Thyroid gland (tissue), 4 donors: ENCODE data around the gene TROAP.

Experiments used
- CTCF ChIP-seq, 6 experiments: fragments of 200-600 bp in 3 of 6; fragments of 450-650 bp in 3 of 6; sonication (generic) in 3 of 6; IDR thresholded peaks; one replicate each; pipeline ENCODE4 v1.5.1; 2016 to 2019; ENCODE audit warnings: antibody characterized with exemption in 6 of 6, mild to moderate bottlenecking in 2 of 6, inconsistent platforms in 1 of 6, moderate library complexity in 1 of 6
- POLR2A ChIP-seq, 2 donors: fragments of 450-650 bp; IDR thresholded peaks; one replicate each; pipeline ENCODE4 v1.6.1; 2017; ENCODE audit warnings: antibody characterized with exemption in 2 of 2, mild to moderate bottlenecking in 2 of 2, moderate library complexity in 1 of 2

GRCh38 chr12:49314811-49315210 lies 8.2 kb upstream of the TROAP start:
- no peak for TF ChIP-seq POLR2A (IDR thresholded peaks at IDR 0.05)
- TF ChIP-seq CTCF (IDR thresholded peaks at IDR 0.05) = no peak
